GM12864 (cell line): Measurements from ENCODE around the gene NOL9.
"Not testable (repeated sequence)": the region's sequence is repeated elsewhere in the genome, so short reads cannot be mapped to it uniquely, and the experiment has no call there.

Experiments used
- DNase-seq: peaks from one replicate; pipeline ENCODE4 v3.0.0-alpha.2; 2011; ENCODE audit warnings: low read depth
- H3K4me3 ChIP-seq: 2 replicates; pipeline ENCODE4 v1.5.1; 2011; ENCODE audit warnings: mild to moderate bottlenecking, low read depth, low read length, control low read depth
- CTCF ChIP-seq: IDR thresholded peaks from 2 replicates; pipeline ENCODE4 v1.5.1; 2011; ENCODE audit warnings: low read depth, mild to moderate bottlenecking, moderate library complexity, low read length, control low read depth, inconsistent platforms; ENCODE audit errors: missing control alignments

Gene NOL9

GRCh38 chr1:6554031-6554906, at the start of gene NOL9:
Gene NOL9, minus strand, starts transcription at chr1:6554513. Its CDS starts 11 bp downstream, at chr1:6554502.
- H3K4me3 ChIP-seq, result peak within 1 kb of the TSS; percentile 96
- peak; percentile 78 for DNase-seq
- TF ChIP-seq CTCF, result peak; percentile 94

GRCh38 chr1:6603238-6603914, 49.1 kb upstream of the NOL9 start:
- H3K4me3 ChIP-seq, result peak overlapping the region; percentile 75
- no peak for TF ChIP-seq CTCF
- DNase-seq, result no peak

GRCh38 chr1:6602669-6603237, 48.4 kb upstream of the NOL9 start, which contains the start of gene KLHL21:
Gene KLHL21, minus strand, starts transcription at chr1:6602869. Its CDS starts 52 bp downstream, at chr1:6602817.
- H3K4me3 ChIP-seq, result peak within 1 kb of the TSS; percentile 75
- no peak for TF ChIP-seq CTCF
- no peak for DNase-seq

- peak overlapping the region; percentile 75 for H3K4me3 ChIP-seq
- DNase-seq, result no peak
- TF ChIP-seq CTCF, result no peak
Measured at GRCh38 chr1:6601923-6602668, 47.8 kb upstream of the NOL9 start.

- peak overlapping the region; percentile 75 for H3K4me3 ChIP-seq
- TF ChIP-seq CTCF, result no peak
- no peak for DNase-seq
Measured at GRCh38 chr1:6601049-6601922, 47.0 kb upstream of the NOL9 start.

- TF ChIP-seq CTCF, result no peak
- peak overlapping the region; percentile 75 for H3K4me3 ChIP-seq
- no peak for DNase-seq
Measured at GRCh38 chr1:6600410-6601048, 46.2 kb upstream of the NOL9 start.

GRCh38 chr1:6599991-6600390, 45.7 kb upstream of the NOL9 start:
- DNase-seq, result not testable (repeated sequence)
- H3K4me3 ChIP-seq, result peak overlapping the region; percentile 75
